H9 (cell line): Measurements from ENCODE around the gene PARP8. TPM values are rescaled to one million over a fixed set of nuclear protein-coding genes. Genes with fewer than 3 reads are reported as not detected.

Source experiments
- DNase-seq: peaks from one replicate; pipeline ENCODE4 v3.0.0-alpha.2; 2017
- H2AFZ ChIP-seq: one replicate; pipeline ENCODE4 v1.6.1; 2013; ENCODE audit warnings: mild to moderate bottlenecking, low read length, control low read depth, moderate library complexity
- H2AK5ac ChIP-seq: 2 replicates; pipeline ENCODE4 v1.6.1; 2013; ENCODE audit warnings: low read length, control low read depth, mixed read lengths; ENCODE audit not compliant: insufficient read length
- H2BK120ac ChIP-seq: one replicate; pipeline ENCODE4 v1.6.1; 2013; ENCODE audit warnings: low read depth, mild to moderate bottlenecking, low read length, control low read depth, inconsistent platforms; ENCODE audit not compliant: poor library complexity, severe bottlenecking
- H2BK12ac ChIP-seq: 2 replicates; pipeline ENCODE4 v1.6.1; 2013; ENCODE audit warnings: low read length, control low read depth, mixed read lengths, low read depth; ENCODE audit not compliant: insufficient read length
- H2BK15ac ChIP-seq: 2 replicates; pipeline ENCODE4 v1.6.1; 2013; ENCODE audit warnings: low read depth, low read length, control low read depth
- H2BK20ac ChIP-seq: one replicate; pipeline ENCODE4 v1.6.1; 2013; ENCODE audit warnings: low read depth, mild to moderate bottlenecking, low read length, control low read depth, inconsistent platforms; ENCODE audit not compliant: poor library complexity, severe bottlenecking
- H2BK5ac ChIP-seq: 2 replicates; pipeline ENCODE4 v1.6.1; 2013; ENCODE audit warnings: low read length, control low read depth, mixed read lengths; ENCODE audit not compliant: insufficient read length
- H3K14ac ChIP-seq: 2 replicates; pipeline ENCODE4 v1.6.1; 2013; ENCODE audit warnings: low read length, control low read depth; ENCODE audit not compliant: insufficient read depth
- H3K18ac ChIP-seq: 2 replicates; pipeline ENCODE4 v1.6.1; 2013; ENCODE audit warnings: low read depth, mild to moderate bottlenecking, mixed read lengths, low read length, control low read depth; ENCODE audit not compliant: insufficient read length
- H3K23ac ChIP-seq: 2 replicates; pipeline ENCODE4 v1.6.1; 2013; ENCODE audit warnings: low read length, control low read depth, mixed read lengths, low read depth; ENCODE audit not compliant: insufficient read length
- H3K23me2 ChIP-seq: 2 replicates; pipeline ENCODE4 v1.6.1; 2013; ENCODE audit warnings: low read depth, mild to moderate bottlenecking, mixed read lengths, low read length, control low read depth; ENCODE audit not compliant: insufficient read length, poor library complexity, severe bottlenecking
- H3K27ac ChIP-seq: 2 replicates; pipeline ENCODE4 v1.5.1; 2013; ENCODE audit warnings: low read length, control low read depth, mixed read lengths, low read depth; ENCODE audit not compliant: insufficient read length
- H3K27me3 ChIP-seq: 2 replicates; pipeline ENCODE4 v1.6.1; 2013; ENCODE audit warnings: low read length, control low read depth, inconsistent platforms; ENCODE audit not compliant: insufficient read depth
- H3K4ac ChIP-seq: 2 replicates; pipeline ENCODE4 v1.6.1; 2013; ENCODE audit warnings: low read depth, mild to moderate bottlenecking, control low read depth, inconsistent platforms, low read length, moderate library complexity
- H3K4me1 ChIP-seq: 2 replicates; pipeline ENCODE4 v1.6.1; 2013; ENCODE audit warnings: low read length, control low read depth, inconsistent platforms; ENCODE audit not compliant: insufficient read depth
- H3K4me2 ChIP-seq: 2 replicates; pipeline ENCODE4 v1.6.1; 2013; ENCODE audit warnings: low read length, control low read depth, mixed read lengths; ENCODE audit not compliant: insufficient read length, insufficient read depth
- H3K56ac ChIP-seq: 2 replicates; pipeline ENCODE4 v1.6.1; 2013; ENCODE audit warnings: low read depth, mild to moderate bottlenecking, mixed read lengths, low read length, control low read depth; ENCODE audit not compliant: insufficient read length
- H3K79me1 ChIP-seq: 2 replicates; pipeline ENCODE4 v1.6.1; 2013; ENCODE audit warnings: low read depth, mild to moderate bottlenecking, moderate library complexity, low read length, control low read depth, inconsistent platforms; ENCODE audit not compliant: insufficient read depth, poor library complexity, severe bottlenecking
- H3K79me2 ChIP-seq: 2 replicates; pipeline ENCODE4 v1.6.1; 2013; ENCODE audit warnings: low read length, control low read depth, inconsistent platforms; ENCODE audit not compliant: insufficient read depth
- H3K9ac ChIP-seq: 2 replicates; pipeline ENCODE4 v1.6.1; 2013; ENCODE audit warnings: low read length, control low read depth, mixed read lengths; ENCODE audit not compliant: insufficient read length; ENCODE audit errors: extremely low read depth
- H3K9me3 ChIP-seq: one replicate; pipeline ENCODE4 v1.6.1; 2013; ENCODE audit warnings: low read depth, low read length, inconsistent platforms; ENCODE audit not compliant: control insufficient read depth
- H3T11ph ChIP-seq: one replicate; pipeline ENCODE4 v1.6.1; 2013; ENCODE audit warnings: mild to moderate bottlenecking, low read length, control low read depth, inconsistent platforms
- H4K20me1 ChIP-seq: one replicate; pipeline ENCODE4 v1.6.1; 2013; ENCODE audit not compliant: control insufficient read depth, insufficient read length, insufficient read depth
- H4K5ac ChIP-seq: 2 replicates; pipeline ENCODE4 v1.6.1; 2013; ENCODE audit warnings: low read depth, mild to moderate bottlenecking, mixed read lengths, low read length, control low read depth; ENCODE audit not compliant: insufficient read length
- H4K8ac ChIP-seq: replicated peaks from 2 replicates; pipeline ENCODE4 v1.6.1; 2013; ENCODE audit warnings: low read length, control low read depth, mixed read lengths, low read depth; ENCODE audit not compliant: insufficient read length
- H4K91ac ChIP-seq: 2 replicates; pipeline ENCODE4 v1.6.1; 2013; ENCODE audit warnings: low read depth, mild to moderate bottlenecking, moderate library complexity, mixed read lengths, low read length, control low read depth; ENCODE audit not compliant: insufficient read length
- H3K27ac Mint-ChIP-seq, 3 experiments: 2 replicates in 2 of 3; 3 replicates in 1 of 3; pipeline ENCODE4 v1.8.0; 2020 to 2021; ENCODE audit warnings: mixed read lengths in 3 of 3, mild to moderate bottlenecking in 1 of 3, moderate library complexity in 1 of 3
- H3K27me3 Mint-ChIP-seq: 2 replicates; pipeline ENCODE4 v1.8.0; 2021; ENCODE audit warnings: low read depth, mild to moderate bottlenecking, moderate library complexity, mixed read lengths
- H3K36me3 Mint-ChIP-seq, 3 experiments: 2 replicates in 2 of 3; 3 replicates in 1 of 3; pipeline ENCODE4 v1.8.0; 2020 to 2021; ENCODE audit warnings: low read depth in 3 of 3, mixed read lengths in 3 of 3; ENCODE audit not compliant: insufficient read depth in 1 of 3
- H3K4me1 Mint-ChIP-seq, 2 experiments: 2 replicates each; pipeline ENCODE4 v1.8.0; 2020; ENCODE audit warnings: mixed read lengths in 2 of 2
- H3K4me3 Mint-ChIP-seq, 2 experiments: 2 replicates in 1 of 2; 3 replicates in 1 of 2; pipeline ENCODE4 v1.8.0; 2020 to 2021; ENCODE audit warnings: mild to moderate bottlenecking in 2 of 2, mixed read lengths in 2 of 2, moderate library complexity in 1 of 2
- H3K9me3 Mint-ChIP-seq, 2 experiments: 2 replicates in 1 of 2; 3 replicates in 1 of 2; pipeline ENCODE4 v1.8.0; 2020; ENCODE audit warnings: mild to moderate bottlenecking in 2 of 2, mixed read lengths in 2 of 2, moderate library complexity in 1 of 2
- WGBS: extraction: QIAGEN DNeasy Blood & Tissue Kit; methylation state at CpG from one replicate; pipeline ENCODE4 v1.1.7; 2013; ENCODE audit warnings: missing lambda C conversion rate, low lambda C conversion rate, mixed read lengths; ENCODE audit not compliant: insufficient read length; ENCODE audit errors: extremely low coverage; 5-methylcytosine and 5-hydroxymethylcytosine counted together
- total RNA-seq: library from RNA; stranded (reverse); gene quantifications from 2 replicates; pipeline ENCODE4 v1.2.1, GENCODE V29; 2021
- TF ChIP-seq, protein P1 (sequence below): fragments of 200-600 bp; sonication (generic); conservative IDR thresholded peaks from 3 replicates; pipeline ENCODE4 v1.8.0; 2021; ENCODE audit warnings: antibody characterized with exemption, mild to moderate bottlenecking

Gene PARP8
- total RNA-seq, 1 experiment from 2014 or later, result 34.0 TPM

DNA sequence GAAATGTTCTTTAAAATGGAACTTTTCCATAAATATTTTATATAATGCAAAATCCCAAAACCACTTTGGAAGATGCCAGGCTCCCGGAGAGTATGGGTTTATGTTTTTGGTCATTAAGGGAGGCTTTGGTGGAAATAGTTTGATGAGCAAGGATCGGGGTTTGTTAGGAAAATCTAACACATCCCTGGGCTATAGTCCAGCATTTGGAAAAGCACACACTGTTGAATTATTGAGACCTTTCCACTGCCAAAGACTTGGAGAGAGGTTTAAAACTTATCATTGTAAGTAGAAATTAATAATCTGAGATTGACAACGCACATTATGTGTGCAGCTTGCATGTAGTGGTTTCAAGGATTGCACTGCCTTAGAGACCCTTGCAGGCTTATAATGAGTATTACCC, 156.3 kb downstream of the PARP8 start:
- Histone ChIP-seq H3K4ac (no peak overlapping the region), H3K9me3 (no peaks in the 10 kb centered on the region), H2BK15ac (no peak overlapping the region), H3K9ac (no peak overlapping the region), H2BK120ac (no peak overlapping the region), H2AK5ac (no peak overlapping the region), H3K23me2 (no peaks in the 10 kb centered on the region), H4K20me1 (no peaks in the 10 kb centered on the region), H3K56ac (no peak overlapping the region), H3K18ac (no peak overlapping the region), H2BK5ac (no peak overlapping the region), H4K91ac (no peak overlapping the region), H3T11ph (no peak overlapping the region), H2BK20ac (no peak overlapping the region), H3K4me2 (no peak overlapping the region), H4K5ac (no peak overlapping the region), H2BK12ac (no peak overlapping the region), H3K14ac (no peak overlapping the region), H2AFZ (no peak overlapping the region), H4K8ac (no peak overlapping the region), H3K79me1 (no peaks in the 10 kb centered on the region), H3K27ac (no peak overlapping the region), H3K79me2 (no peaks in the 10 kb centered on the region), H3K23ac (no peak overlapping the region), H3K27me3 (no peaks in the 10 kb centered on the region), H3K4me1 (no peaks in the 10 kb centered on the region)
- H3K27me3 Mint-ChIP-seq, result no peaks in the 10 kb centered on the region
- no peaks in the 10 kb centered on the region for H3K4me1 Mint-ChIP-seq
- WGBS, result no CpG with 5 or more reads among the region's 3 CpGs
- no peak overlapping the region for H3K4me3 Mint-ChIP-seq
- DNase-seq, result no peak
- H3K36me3 Mint-ChIP-seq, result peaks cover 0 to 9% (median 6%) of the 10 kb centered on the region in 3 experiments
- no peaks in the 10 kb centered on the region for H3K9me3 Mint-ChIP-seq
- TF ChIP-seq, protein P1, sequence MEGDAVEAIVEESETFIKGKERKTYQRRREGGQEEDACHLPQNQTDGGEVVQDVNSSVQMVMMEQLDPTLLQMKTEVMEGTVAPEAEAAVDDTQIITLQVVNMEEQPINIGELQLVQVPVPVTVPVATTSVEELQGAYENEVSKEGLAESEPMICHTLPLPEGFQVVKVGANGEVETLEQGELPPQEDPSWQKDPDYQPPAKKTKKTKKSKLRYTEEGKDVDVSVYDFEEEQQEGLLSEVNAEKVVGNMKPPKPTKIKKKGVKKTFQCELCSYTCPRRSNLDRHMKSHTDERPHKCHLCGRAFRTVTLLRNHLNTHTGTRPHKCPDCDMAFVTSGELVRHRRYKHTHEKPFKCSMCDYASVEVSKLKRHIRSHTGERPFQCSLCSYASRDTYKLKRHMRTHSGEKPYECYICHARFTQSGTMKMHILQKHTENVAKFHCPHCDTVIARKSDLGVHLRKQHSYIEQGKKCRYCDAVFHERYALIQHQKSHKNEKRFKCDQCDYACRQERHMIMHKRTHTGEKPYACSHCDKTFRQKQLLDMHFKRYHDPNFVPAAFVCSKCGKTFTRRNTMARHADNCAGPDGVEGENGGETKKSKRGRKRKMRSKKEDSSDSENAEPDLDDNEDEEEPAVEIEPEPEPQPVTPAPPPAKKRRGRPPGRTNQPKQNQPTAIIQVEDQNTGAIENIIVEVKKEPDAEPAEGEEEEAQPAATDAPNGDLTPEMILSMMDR, result no peak
- H3K27ac Mint-ChIP-seq, result no peak overlapping the region
